HG03571 (cell line): ENCODE measurements around the gene HTRA3.

Source experiments
- ATAC-seq: cut with Tn5 transposase; IDR thresholded peaks from one replicate; pipeline ENCODE4 v1.9.1; 2021; ENCODE audit not compliant: unreplicated experiment

HTRA3 gene

DNA sequence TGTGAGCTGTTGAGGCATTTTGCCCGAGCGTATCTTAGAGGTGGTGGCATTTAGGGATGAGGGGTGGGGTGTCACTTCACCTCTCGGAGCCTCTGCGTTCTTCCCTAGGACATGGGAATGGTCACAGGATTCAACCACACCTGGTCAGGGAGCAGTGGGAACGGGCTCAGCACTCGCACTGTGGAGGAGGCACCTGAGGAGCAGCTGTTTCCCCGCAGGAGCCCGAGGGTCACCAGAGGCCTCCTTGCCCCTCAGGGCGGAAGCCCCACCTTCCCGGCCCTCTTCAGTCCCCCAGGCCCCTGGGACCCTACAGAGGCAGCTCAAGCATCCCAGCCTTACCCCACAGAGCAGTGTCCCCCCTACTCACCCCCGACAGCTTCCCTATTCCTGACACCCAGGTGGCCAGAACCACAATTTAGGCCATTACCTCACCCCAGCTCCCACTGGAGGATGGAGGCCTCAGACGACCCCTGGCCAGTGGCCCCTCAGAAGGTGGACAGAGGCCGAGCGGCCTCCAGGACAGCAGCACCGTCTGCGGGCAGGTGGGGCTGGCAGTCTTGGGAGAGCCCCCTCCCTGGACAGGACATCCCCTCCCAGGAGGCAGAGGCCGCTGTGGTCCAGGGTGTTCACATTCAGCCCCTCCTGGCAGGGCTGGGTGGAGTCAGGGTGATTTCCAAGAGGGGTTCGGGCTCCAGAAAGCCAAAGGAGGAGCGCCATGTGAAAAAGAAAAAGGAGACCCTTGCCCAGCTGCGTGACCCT lies 4.2 kb upstream of the HTRA3 start:
- no peak for ATAC-seq

DNA sequence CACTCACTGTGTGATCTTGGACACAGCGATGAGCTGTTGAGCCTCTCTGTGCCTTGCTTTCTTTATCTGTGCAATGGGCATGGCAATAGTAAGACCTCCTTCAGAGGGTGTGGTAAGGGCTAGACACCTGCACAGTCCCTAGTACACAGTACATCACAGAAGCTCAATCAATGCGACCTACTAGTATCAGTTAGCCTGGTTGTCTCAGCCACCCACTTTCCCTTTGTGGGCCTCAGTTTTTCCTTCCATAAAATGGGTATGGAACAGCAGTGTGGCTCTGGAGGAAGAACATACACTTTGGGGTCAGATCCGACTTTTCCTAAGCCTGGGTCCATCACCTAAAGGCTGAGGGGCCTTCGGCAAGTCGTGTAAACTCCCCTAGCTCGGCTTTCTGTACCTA lies 3.5 kb upstream of the HTRA3 start:
- no peak for ATAC-seq

GRCh38 chr4:8266508-8266907 lies 3.0 kb upstream of the HTRA3 start:
- no peak for ATAC-seq

GRCh38 chr4:8267077-8267476 lies 2.5 kb upstream of the HTRA3 start:
- no peak for ATAC-seq

DNA sequence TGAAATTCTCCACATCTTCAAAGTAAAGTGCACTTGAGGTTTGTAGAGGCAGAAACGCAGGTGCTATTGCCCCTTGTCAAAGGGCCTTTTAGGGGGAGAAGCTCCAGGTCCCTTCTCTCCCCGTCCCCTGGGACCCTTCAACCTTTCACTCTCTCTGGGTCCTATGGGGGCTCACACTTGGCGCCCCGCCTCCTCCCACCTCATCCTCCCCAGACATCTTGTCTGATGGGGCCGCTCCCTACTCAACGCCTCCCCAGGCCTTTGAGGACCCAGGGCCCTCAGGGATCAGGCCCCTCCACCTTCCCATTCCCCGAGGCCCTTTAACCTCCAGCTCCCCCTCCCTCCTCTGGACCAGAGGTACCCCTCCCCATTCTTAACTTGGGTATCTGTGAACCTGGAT lies 1.3 kb upstream of the HTRA3 start:
- ATAC-seq: no peak

GRCh38 chr4:8268901-8269534 lies 536 bp upstream of the HTRA3 start:
- ATAC-seq: no peak

GRCh38 chr4:8270418-8270771 lies 841 bp downstream of the HTRA3 start:
- ATAC-seq: no peak

GRCh38 chr4:8270912-8271815 lies 1.6 kb downstream of the HTRA3 start:
- ATAC-seq: no peak

DNA sequence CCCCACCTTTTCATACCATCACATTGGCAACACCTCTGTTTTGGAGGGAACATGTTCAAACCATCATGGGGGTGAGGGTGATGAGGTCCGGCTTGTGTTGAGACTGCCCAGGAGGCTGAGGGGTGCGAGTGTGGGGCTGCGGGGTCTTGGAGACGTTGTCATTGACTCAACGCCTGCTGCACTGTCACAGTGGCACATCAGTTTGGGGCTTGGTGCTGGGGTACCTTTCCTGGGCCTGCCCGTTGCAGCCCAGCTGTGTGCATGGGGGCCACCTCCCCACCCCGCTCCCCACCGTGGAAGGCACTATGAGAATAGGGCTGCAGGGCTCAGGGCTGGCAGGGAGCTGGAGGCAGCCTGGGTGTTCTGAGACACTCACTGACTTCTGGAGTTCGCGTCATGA lies 2.3 kb downstream of the HTRA3 start:
- ATAC-seq: no peak

GRCh38 chr4:8272472-8273428 lies 3.2 kb downstream of the HTRA3 start:
- ATAC-seq: no peak

GRCh38 chr4:8273450-8273849 lies 3.9 kb downstream of the HTRA3 start:
- no peak for ATAC-seq

DNA sequence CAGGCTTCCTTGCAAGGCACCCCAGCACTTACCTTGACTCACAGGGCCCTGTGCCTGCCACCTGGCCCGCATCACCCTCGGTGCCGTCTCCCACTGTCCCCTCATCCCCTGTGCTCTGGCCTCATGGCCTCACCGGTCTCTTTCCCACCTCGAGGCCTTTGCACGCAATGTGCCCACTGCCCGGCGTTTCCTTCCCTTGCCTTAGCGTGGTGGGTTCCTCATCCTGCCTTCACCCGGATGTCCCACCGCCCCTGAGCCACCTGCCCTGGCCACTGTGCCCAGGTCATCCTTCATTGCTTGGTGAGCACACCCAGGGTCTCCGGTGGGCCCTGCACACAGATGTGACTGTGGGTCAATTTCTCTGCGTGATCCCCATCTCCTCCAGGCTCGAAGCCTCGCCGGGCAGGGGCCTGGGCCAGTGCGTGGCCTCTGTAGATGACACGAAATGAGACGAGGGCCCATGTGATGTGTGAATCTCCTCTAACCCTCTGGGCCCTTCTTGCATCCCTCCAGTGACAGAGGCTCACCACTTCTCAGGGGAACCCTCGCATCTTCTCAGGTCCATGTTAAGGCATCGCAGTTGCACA lies 4.6 kb downstream of the HTRA3 start:
- no peak for ATAC-seq

DNA sequence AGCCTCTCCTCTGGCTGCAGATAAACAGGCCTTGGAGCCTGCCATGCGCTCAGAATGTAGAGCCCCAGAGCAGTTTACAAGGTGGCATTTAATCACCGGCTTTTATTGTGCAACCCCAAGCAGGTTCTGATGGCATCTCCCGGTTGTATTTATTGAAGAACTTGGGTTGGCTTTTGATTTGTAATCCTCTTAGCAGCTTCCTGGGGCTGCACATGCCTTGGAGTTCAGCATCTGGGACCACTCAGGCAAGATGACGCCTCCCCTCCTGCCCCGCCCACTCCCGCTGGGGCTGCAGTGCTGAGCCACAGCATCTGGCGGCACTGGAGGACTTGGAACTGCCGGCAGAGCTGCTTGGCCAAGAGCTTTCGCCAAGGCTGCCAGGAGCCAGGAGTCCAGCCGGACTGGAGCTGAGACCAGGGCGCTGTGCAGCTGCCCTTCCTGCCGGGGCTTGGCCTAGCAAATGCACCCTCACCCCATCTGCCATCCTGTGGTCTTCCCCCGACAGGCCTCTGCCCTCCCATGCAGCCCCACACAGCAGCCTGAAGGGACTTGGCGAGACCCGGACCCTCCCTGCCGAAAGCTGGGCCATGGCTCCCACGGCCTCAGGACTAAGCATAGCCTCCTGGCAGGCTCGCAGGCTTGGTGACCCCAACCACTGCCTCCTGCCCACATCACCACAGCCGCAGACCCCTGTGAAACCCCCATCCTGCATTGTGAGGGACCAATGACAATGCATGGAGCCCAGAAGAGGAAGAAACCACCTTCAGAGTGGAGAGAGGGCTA lies 5.4 kb downstream of the HTRA3 start:
- ATAC-seq: no peak

GRCh38 chr4:8275548-8275910 lies 6.0 kb downstream of the HTRA3 start:
- no peak for ATAC-seq

- ATAC-seq: no peak
These were observed 7.0 kb downstream of the HTRA3 start for GRCh38 chr4:8276358-8277240.

GRCh38 chr4:8277356-8278008 lies 7.9 kb downstream of the HTRA3 start:
- ATAC-seq: no peak

- ATAC-seq: no peak
These were observed 8.4 kb downstream of the HTRA3 start for GRCh38 chr4:8278009-8278395.
